H1 (cell line): ENCODE data around the gene FHL2. TPM values are rescaled to one million over a fixed set of nuclear protein-coding genes. Genes with fewer than 3 reads are reported as not detected.
A peak's percentile ranks its signal among the peaks of the same experiment; 100 is the strongest.

Experiments
- ASH2L ChIP-seq: fragments of 200-600, 300-600 bp; sonication (generic); IDR thresholded peaks from one replicate; pipeline ENCODE4 v1.7.1; 2017; ENCODE audit warnings: low read length
- BACH1 ChIP-seq: IDR thresholded peaks from 2 replicates; pipeline ENCODE4 v1.6.1; 2012; ENCODE audit warnings: low read length, improper control_type of control experiment
- EGR1 ChIP-seq: IDR thresholded peaks from 2 replicates; pipeline ENCODE4 v1.6.1; 2011; ENCODE audit warnings: low read depth, low read length, borderline replicate concordance
- EZH2 ChIP-seq: fragments of 200-600 bp; sonication (generic); IDR thresholded peaks from 2 replicates; pipeline ENCODE4 v1.7.1; 2012; ENCODE audit warnings: low read depth, mild to moderate bottlenecking, moderate library complexity, low read length, inconsistent platforms; ENCODE audit not compliant: severe bottlenecking
- HDAC2 ChIP-seq, 2 experiments: fragments of 300-600 bp in 1 of 2; sonication (generic) in 1 of 2; IDR thresholded peaks; 2 replicates each; pipeline ENCODE4 v1.6.1; 2011 to 2012; ENCODE audit warnings: low read depth in 2 of 2, low read length in 2 of 2, mild to moderate bottlenecking in 2 of 2, moderate library complexity in 2 of 2, borderline replicate concordance in 1 of 2, inconsistent platforms in 1 of 2
- KDM5A ChIP-seq: fragments of 200-600 bp; IDR thresholded peaks from 2 replicates; pipeline ENCODE4 v1.7.1; 2012; ENCODE audit warnings: mild to moderate bottlenecking, low read length, inconsistent platforms, mixed read lengths
- NANOG ChIP-seq: IDR thresholded peaks from 2 replicates; pipeline ENCODE4 v1.6.1; 2011; ENCODE audit warnings: low read length, low read depth, mild to moderate bottlenecking, inconsistent platforms; ENCODE audit not compliant: insufficient read depth, poor library complexity, severe bottlenecking
- RFX5 ChIP-seq: IDR thresholded peaks from 2 replicates; pipeline ENCODE4 v1.6.1; 2011; ENCODE audit warnings: low read depth, low read length, improper control_type of control experiment, borderline replicate concordance
- RNF2 ChIP-seq: fragments of 200-900, 300-1000 bp; sonication (generic); IDR thresholded peaks from 2 replicates; pipeline ENCODE4 v1.7.1; 2016; ENCODE audit warnings: borderline replicate concordance, low read depth, mild to moderate bottlenecking, antibody characterized with exemption, low read length; ENCODE audit not compliant: poor library complexity, severe bottlenecking; ENCODE audit errors: missing control alignments
- RXRA ChIP-seq: IDR thresholded peaks from 2 replicates; pipeline ENCODE4 v1.6.1; 2011; ENCODE audit warnings: low read depth, mild to moderate bottlenecking, low read length, moderate library complexity; ENCODE audit not compliant: insufficient read depth
- SP2 ChIP-seq: IDR thresholded peaks from 2 replicates; pipeline ENCODE4 v1.6.1; 2012; ENCODE audit warnings: mild to moderate bottlenecking, low read length, inconsistent platforms
- SRF ChIP-seq: IDR thresholded peaks from 2 replicates; pipeline ENCODE4 v1.6.1; 2011; ENCODE audit warnings: mild to moderate bottlenecking, low read depth, low read length, moderate library complexity
- TBP ChIP-seq: IDR thresholded peaks from 2 replicates; pipeline ENCODE4 v1.6.1; 2011; ENCODE audit warnings: low read depth, low read length, improper control_type of control experiment
- ZNF274 ChIP-seq: IDR thresholded peaks from 2 replicates; pipeline ENCODE4 v1.7.0; 2012; ENCODE audit warnings: low read length, borderline replicate concordance; ENCODE audit errors: extremely low read depth
- polyA plus RNA-seq, 7 experiments: library from polyadenylated mRNA; depleted of rRNA in 3 of 7; stranded (reverse) in 5 of 7; unstranded in 2 of 7; fragments of >200 nt in 5 of 7; fragments of 200-250 nt in 2 of 7; gene quantifications; 1 replicate in 5 of 7; 2 replicates in 1 of 7; 4 replicates in 1 of 7; pipeline versions ENCODE4 v1.2.1 to v1.2.3, GENCODE V29; 2011 to 2013; ENCODE audit warnings: missing spikeins in 2 of 7, mixed read lengths in 2 of 7
- total RNA-seq: library from RNA; stranded (reverse); fragmentation: NEBNext Ultra II Directional; extraction: Animal tissue kit (Norgen Biotek cat#: 25700); gene quantifications from 2 replicates; pipeline ENCODE4 v1.2.1, GENCODE V29; 2021

The FHL2 gene
- total and polyA plus RNA-seq, 2 of the 8 experiments (the other 6 are each of a cell fraction or from before 2014, with no cell fraction given): 33.2 to 64.3 TPM

DNA sequence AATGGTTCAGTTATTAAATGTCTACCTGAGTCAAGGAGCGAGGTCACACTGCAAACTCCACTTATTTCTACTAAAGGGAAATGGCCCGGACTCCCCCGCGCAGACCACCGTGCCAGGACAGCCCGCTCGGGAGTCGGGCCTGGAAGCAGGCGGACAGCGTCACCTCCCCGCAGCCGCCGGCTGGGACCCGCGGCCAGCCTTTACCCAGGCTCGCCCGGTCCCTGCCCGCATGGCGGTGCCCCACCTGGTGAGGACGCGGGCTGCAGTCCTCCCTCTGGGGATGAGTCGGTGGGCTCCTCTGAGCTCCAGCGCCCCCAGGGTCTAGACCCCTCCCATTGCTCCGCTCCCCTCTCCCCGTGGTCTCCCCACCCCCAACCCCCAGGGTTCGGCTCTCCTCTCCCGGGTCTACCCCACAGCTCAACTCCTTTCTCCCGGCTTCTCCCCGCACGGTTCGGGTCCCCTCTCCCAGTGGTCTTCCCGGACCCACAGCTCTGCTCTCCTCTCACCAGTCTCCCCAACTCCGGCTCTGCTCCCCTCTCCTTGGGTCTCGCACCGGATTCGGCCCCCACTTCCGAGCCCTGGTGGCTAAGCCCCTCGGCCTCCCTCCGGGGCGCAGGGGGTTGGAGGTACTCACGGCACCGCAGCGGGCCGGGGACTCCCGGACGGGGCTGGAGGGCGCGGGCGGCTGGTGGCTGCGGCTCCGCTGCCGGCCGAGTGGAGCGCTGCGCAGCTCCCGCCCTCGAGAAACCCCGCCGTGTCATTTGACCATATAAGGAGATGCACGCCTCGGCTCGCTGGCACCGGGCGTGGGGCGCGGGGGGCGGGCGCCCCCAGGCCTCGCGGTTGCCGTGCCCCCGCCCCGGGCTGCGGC, at the start of gene FHL2 (continued):
- TF ChIP-seq BACH1 (no peak), SRF (peak; percentile 99), ZNF274 (no peak), NANOG (no peak), HDAC2 (IDR thresholded peaks at IDR 0.05; ENCODE audit: borderline replicate concordance in 1 of 2, low read depth in 2 of 2, low read length in 2 of 2) (no peak), EZH2 (no peak), KDM5A (no peak), EGR1 (no peak), ASH2L (peak; percentile 75), RXRA (no peak), TBP (peak; percentile 67; the same call in 1 of the 2 replicates), RFX5 (no peak), RNF2 (no peak), SP2 (no peak)
